ENCODE data around the gene TTC9B.

TTC9B gene

DNA sequence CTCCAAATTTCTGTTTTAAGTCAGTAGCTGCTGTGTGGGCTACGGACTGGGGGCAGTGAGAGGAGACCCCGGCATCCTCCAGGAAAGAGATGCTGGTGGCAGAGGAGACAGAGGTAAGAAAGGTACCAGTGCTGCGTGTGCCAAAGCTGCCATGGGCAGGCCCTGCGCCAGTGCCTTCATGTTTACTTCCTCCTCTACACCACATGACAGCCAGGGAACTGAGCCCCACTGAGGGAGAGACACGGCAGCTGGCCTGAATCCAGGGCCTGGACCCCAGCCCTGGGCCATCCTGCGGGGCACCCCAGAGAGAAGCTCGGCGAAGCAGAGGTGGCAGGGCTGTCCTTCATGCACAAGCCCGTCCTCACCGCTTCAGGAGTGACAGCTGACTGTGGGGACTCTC is 31.0 kb upstream of the TTC9B start:
- Histone ChIP-seq H3K27ac (replicated peaks) (no peak overlapping the region), H3K27me3 (ENCODE audit: insufficient read depth, poor library complexity, severe bottlenecking) (no peaks in the 10 kb centered on the region), H3K4me3 (replicated peaks; ENCODE audit: insufficient read depth, low read length) (no peak overlapping the region)
- TF ChIP-seq GABPA (IDR thresholded peaks at IDR 0.05; ENCODE audit: low read depth) (no peak), POLR2AphosphoS5 (IDR thresholded peaks at IDR 0.05; ENCODE audit: low read depth) (no peak), SPI1 (IDR thresholded peaks at IDR 0.05; ENCODE audit: borderline replicate concordance, low read depth) (no peak)
- TF ChIP-seq, protein P1, sequence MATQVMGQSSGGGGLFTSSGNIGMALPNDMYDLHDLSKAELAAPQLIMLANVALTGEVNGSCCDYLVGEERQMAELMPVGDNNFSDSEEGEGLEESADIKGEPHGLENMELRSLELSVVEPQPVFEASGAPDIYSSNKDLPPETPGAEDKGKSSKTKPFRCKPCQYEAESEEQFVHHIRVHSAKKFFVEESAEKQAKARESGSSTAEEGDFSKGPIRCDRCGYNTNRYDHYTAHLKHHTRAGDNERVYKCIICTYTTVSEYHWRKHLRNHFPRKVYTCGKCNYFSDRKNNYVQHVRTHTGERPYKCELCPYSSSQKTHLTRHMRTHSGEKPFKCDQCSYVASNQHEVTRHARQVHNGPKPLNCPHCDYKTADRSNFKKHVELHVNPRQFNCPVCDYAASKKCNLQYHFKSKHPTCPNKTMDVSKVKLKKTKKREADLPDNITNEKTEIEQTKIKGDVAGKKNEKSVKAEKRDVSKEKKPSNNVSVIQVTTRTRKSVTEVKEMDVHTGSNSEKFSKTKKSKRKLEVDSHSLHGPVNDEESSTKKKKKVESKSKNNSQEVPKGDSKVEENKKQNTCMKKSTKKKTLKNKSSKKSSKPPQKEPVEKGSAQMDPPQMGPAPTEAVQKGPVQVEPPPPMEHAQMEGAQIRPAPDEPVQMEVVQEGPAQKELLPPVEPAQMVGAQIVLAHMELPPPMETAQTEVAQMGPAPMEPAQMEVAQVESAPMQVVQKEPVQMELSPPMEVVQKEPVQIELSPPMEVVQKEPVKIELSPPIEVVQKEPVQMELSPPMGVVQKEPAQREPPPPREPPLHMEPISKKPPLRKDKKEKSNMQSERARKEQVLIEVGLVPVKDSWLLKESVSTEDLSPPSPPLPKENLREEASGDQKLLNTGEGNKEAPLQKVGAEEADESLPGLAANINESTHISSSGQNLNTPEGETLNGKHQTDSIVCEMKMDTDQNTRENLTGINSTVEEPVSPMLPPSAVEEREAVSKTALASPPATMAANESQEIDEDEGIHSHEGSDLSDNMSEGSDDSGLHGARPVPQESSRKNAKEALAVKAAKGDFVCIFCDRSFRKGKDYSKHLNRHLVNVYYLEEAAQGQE (IDR thresholded peaks at IDR 0.05; ENCODE audit: insufficient replicate concordance, low read depth), result no peak
- TF ChIP-seq, protein P2, sequence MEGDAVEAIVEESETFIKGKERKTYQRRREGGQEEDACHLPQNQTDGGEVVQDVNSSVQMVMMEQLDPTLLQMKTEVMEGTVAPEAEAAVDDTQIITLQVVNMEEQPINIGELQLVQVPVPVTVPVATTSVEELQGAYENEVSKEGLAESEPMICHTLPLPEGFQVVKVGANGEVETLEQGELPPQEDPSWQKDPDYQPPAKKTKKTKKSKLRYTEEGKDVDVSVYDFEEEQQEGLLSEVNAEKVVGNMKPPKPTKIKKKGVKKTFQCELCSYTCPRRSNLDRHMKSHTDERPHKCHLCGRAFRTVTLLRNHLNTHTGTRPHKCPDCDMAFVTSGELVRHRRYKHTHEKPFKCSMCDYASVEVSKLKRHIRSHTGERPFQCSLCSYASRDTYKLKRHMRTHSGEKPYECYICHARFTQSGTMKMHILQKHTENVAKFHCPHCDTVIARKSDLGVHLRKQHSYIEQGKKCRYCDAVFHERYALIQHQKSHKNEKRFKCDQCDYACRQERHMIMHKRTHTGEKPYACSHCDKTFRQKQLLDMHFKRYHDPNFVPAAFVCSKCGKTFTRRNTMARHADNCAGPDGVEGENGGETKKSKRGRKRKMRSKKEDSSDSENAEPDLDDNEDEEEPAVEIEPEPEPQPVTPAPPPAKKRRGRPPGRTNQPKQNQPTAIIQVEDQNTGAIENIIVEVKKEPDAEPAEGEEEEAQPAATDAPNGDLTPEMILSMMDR (IDR thresholded peaks at IDR 0.05; ENCODE audit: insufficient read depth, low read length), result no peak
- DNase-seq (ENCODE audit: low read depth in 1 of 2, low spot score in 1 of 2), result no peak

DNA sequence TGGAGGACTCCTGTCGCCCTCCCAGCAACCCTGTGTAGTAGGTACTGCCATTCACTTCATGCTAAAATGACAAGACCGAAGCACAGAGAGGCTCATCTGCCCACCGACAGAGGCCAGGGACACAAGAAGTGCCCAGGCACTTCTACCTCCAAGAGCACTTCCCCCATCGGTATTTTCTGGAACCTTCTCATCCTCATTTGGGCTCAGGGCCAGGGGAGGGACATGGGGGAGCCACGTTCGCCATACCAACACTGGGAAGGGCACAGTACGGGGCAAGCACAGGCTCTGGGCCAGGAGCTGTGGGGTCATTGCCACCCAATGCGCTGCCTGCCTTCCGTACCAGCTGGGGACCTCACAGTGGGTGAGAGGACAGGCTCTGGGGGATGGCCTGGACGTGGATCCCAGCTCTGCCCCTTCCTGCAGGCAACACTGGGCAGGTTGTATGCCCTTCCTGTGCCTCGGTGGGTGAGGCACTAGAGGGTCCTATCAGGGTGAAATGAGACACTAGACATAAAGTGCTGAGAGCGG is 29.6 kb upstream of the TTC9B start:
- TF ChIP-seq GABPA (IDR thresholded peaks at IDR 0.05; ENCODE audit: low read depth) (no peak), SPI1 (IDR thresholded peaks at IDR 0.05; ENCODE audit: borderline replicate concordance, low read depth) (no peak), POLR2AphosphoS5 (IDR thresholded peaks at IDR 0.05; ENCODE audit: low read depth) (no peak)
- no peak overlapping the region for H3K4me3 ChIP-seq (replicated peaks; ENCODE audit: insufficient read depth, low read length)
- DNase-seq (ENCODE audit: low read depth in 1 of 2, low spot score in 1 of 2), result no peak
- no peaks in the 10 kb centered on the region for H3K27me3 ChIP-seq (ENCODE audit: insufficient read depth, poor library complexity, severe bottlenecking)
- no peak overlapping the region for H3K27ac ChIP-seq (replicated peaks)

DNA sequence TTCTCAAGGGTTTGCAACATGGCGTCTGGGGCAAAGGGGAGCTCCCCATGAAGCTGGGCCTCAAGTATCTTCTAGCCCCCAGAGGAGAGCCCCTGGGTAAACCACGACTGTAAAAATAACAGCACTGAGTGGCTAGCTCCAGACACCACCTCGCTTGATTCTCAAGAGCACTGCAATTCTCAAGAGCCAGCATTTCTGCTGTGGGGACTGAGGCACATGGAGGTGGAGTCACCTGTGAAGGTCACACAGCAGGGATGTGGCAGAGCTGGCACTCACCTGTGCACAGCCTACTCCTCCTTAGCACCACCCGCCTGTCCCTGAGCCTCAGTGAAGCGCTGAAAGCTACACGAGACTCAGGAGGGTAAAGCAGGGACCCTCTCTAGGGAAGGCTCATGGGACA is 29.0 kb upstream of the TTC9B start:
- DNase-seq (ENCODE audit: low read depth in 1 of 2, low spot score in 1 of 2), result no peak
- TF ChIP-seq SPI1 (IDR thresholded peaks at IDR 0.05; ENCODE audit: borderline replicate concordance, low read depth) (no peak), POLR2AphosphoS5 (IDR thresholded peaks at IDR 0.05; ENCODE audit: low read depth) (no peak), GABPA (IDR thresholded peaks at IDR 0.05; ENCODE audit: low read depth) (no peak)
- TF ChIP-seq, protein P1 (IDR thresholded peaks at IDR 0.05; ENCODE audit: insufficient replicate concordance, low read depth), result no peak
- TF ChIP-seq, protein P2 (IDR thresholded peaks at IDR 0.05; ENCODE audit: insufficient read depth, low read length), result no peak
- Histone ChIP-seq H3K4me3 (replicated peaks; ENCODE audit: insufficient read depth, low read length) (no peak overlapping the region), H3K27me3 (ENCODE audit: insufficient read depth, poor library complexity, severe bottlenecking) (no peaks in the 10 kb centered on the region), H3K27ac (replicated peaks) (no peak overlapping the region)

DNA sequence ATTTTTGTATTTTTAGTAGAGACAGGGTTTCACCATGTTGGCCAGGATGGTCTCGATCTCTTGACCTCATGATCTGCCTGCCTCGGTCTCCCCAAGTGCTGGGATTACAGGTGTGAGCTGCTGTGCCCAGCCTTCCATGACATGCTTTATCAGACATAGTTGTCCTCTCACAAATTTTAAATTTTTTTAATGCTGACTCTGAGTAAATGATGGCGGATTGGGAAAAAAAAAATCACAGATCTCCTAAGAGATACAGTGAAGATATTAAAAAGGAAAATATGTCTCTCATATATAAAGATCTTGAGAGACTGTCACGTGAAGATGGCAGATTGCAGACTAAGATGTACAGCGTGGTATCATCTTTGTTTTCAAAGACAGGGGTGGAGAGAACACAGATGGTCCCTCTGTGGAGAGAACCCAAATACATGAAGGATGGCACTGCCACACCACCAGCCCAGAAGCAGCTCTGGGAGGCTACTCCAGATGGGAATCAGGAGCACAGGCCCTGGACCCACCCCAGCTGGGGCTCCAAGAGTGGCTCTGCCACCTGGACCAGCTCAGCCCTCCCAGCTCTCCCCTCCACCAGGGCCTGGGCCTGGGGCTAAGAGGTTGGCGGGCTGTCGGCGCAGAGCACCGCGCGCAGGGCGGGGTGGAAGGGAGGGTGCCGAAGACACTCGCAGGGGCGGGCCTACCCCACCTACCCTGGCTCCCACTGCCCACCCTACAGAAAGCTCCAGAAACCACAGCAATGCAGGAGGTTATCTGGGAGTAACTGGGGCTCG is 28.3 kb upstream of the TTC9B start:
- TF ChIP-seq POLR2AphosphoS5 (IDR thresholded peaks at IDR 0.05; ENCODE audit: low read depth), result no peak
- TF ChIP-seq, protein P1 (IDR thresholded peaks at IDR 0.05; ENCODE audit: insufficient replicate concordance, low read depth), result no peak
- Histone ChIP-seq H3K27me3 (ENCODE audit: insufficient read depth, poor library complexity, severe bottlenecking) (no peaks in the 10 kb centered on the region), H3K4me3 (replicated peaks; ENCODE audit: insufficient read depth, low read length) (no peak overlapping the region), H3K27ac (replicated peaks) (no peak overlapping the region)
- no peak for DNase-seq (ENCODE audit: low read depth in 1 of 2, low spot score in 1 of 2)
